ENCODE data around the gene CD37. TPM values are rescaled to one million over a fixed set of nuclear protein-coding genes. Genes with fewer than 3 reads are reported as not detected.

Gene CD37
- total RNA-seq, 1 experiment from 2014 or later = not detected

DNA sequence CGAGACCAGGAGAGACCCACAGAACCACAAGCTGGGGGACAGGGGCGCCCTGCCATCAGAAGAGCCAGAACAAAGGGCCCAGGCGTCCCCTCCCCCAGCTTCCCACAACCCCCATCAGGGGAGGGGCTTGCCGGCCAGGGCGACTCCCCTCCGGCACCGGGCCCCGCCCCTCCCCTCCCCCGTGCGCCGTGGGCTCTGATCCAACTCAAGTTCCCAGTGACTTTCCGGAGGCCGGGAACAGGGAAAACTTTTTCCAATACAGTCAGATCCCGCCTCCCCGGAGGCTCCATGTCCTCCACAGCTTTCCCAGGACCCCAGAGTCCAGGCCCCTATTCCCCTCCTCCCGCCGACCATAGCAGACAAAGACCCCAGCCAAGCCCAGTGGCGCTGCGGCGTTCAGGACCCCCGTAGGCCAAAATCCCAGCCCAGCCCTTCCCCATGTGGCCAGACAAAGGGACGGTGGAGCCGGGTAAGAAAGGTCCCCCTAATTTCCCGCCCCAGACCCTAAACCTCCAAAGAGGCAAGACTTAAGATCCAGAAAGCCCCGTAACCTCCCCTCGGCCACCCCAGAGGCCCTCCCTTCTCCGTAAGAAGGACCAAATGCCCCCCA lies 26.3 kb downstream of the CD37 start:
- no peak overlapping the region for H4K8ac ChIP-seq (replicated peaks; ENCODE audit: insufficient read length, low read depth, low read length)
- no peak overlapping the region for H3K56ac ChIP-seq (ENCODE audit: insufficient read length, low read depth, low read length)
- H2BK12ac ChIP-seq (ENCODE audit: insufficient read length, low read depth, low read length) = peak overlapping the region; percentile 79
- no peak overlapping the region for H2AFZ ChIP-seq (ENCODE audit: low read length)
- no peak overlapping the region; the same call in 1 of the 2 replicates for H2BK15ac ChIP-seq (ENCODE audit: low read depth, low read length)
- H3K79me2 ChIP-seq (ENCODE audit: insufficient read depth, low read length) = peaks cover 6% of the 10 kb centered on the region; the same call in 1 of the 2 replicates
- H4K5ac ChIP-seq (ENCODE audit: insufficient read length, low read depth, low read length) = peak overlapping the region; percentile 49
- no peaks in the 10 kb centered on the region for H3K9me3 ChIP-seq (ENCODE audit: control insufficient read depth, low read depth, low read length)
- H2BK20ac ChIP-seq (ENCODE audit: low read depth, low read length, poor library complexity, severe bottlenecking) = no peak overlapping the region
- TF ChIP-seq, protein P1, sequence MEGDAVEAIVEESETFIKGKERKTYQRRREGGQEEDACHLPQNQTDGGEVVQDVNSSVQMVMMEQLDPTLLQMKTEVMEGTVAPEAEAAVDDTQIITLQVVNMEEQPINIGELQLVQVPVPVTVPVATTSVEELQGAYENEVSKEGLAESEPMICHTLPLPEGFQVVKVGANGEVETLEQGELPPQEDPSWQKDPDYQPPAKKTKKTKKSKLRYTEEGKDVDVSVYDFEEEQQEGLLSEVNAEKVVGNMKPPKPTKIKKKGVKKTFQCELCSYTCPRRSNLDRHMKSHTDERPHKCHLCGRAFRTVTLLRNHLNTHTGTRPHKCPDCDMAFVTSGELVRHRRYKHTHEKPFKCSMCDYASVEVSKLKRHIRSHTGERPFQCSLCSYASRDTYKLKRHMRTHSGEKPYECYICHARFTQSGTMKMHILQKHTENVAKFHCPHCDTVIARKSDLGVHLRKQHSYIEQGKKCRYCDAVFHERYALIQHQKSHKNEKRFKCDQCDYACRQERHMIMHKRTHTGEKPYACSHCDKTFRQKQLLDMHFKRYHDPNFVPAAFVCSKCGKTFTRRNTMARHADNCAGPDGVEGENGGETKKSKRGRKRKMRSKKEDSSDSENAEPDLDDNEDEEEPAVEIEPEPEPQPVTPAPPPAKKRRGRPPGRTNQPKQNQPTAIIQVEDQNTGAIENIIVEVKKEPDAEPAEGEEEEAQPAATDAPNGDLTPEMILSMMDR (conservative IDR thresholded peaks at IDR 0.05) = no peak
- peak; percentile 73 for DNase-seq
- H3K4me2 ChIP-seq (ENCODE audit: insufficient read depth, insufficient read length, low read length) = peak overlapping the region; percentile 96
- H3K27ac Mint-ChIP-seq = peak overlapping the region; percentile 97 to 98 (median 98); a peak in 6 of 7 replicates
- H3K79me1 ChIP-seq (ENCODE audit: insufficient read depth, low read depth, low read length, poor library complexity, severe bottlenecking) = peaks cover 6% of the 10 kb centered on the region
- peaks cover 3% of the 10 kb centered on the region for H3K27me3 Mint-ChIP-seq (ENCODE audit: low read depth)
- peaks cover 4 to 24% of the 10 kb centered on the region in 2 experiments for H3K4me1 Mint-ChIP-seq
- H3K36me3 Mint-ChIP-seq (ENCODE audit: insufficient read depth in 1 of 3, low read depth in 3 of 3) = peaks cover 26 to 34% (median 30%) of the 10 kb centered on the region in 3 experiments; a peak in 6 of 7 replicates
- no peaks in the 10 kb centered on the region; the same call in 1 of the 2 replicates for H3K4me1 ChIP-seq (ENCODE audit: insufficient read depth, low read length)
- H3K27me3 ChIP-seq (ENCODE audit: insufficient read depth, low read length) = no peaks in the 10 kb centered on the region
- H3K23me2 ChIP-seq (ENCODE audit: insufficient read length, low read depth, low read length, poor library complexity, severe bottlenecking) = peaks cover 8% of the 10 kb centered on the region
- H4K91ac ChIP-seq (ENCODE audit: insufficient read length, low read depth, low read length) = peak overlapping the region; percentile 95
- WGBS (ENCODE audit: extremely low coverage, insufficient read length, low lambda C conversion rate) = no CpG with 5 or more reads among the region's 27 CpGs
- peak overlapping the region; percentile 100 for H3K4ac ChIP-seq (ENCODE audit: low read depth, low read length)
- peak overlapping the region; percentile 98 for H3K14ac ChIP-seq (ENCODE audit: insufficient read depth, low read length)
- no peak overlapping the region for H2AK5ac ChIP-seq (ENCODE audit: insufficient read length, low read length)
- peak overlapping the region; percentile 96 for H3K9ac ChIP-seq (ENCODE audit: extremely low read depth, insufficient read length, low read length)
- H2BK120ac ChIP-seq (ENCODE audit: low read depth, low read length, poor library complexity, severe bottlenecking) = peak overlapping the region; percentile 94
- peak overlapping the region; percentile 58 for H2BK5ac ChIP-seq (ENCODE audit: insufficient read length, low read length)
- H3K23ac ChIP-seq (ENCODE audit: insufficient read length, low read depth, low read length) = no peak overlapping the region
- H4K20me1 ChIP-seq (ENCODE audit: control insufficient read depth, insufficient read depth, insufficient read length) = no peaks in the 10 kb centered on the region
- H3K27ac ChIP-seq (ENCODE audit: insufficient read length, low read depth, low read length) = no peak overlapping the region
- no peak overlapping the region for H3K4me3 Mint-ChIP-seq
- peak overlapping the region; percentile 93 for H3T11ph ChIP-seq (ENCODE audit: low read length)
- H3K9me3 Mint-ChIP-seq = no peaks in the 10 kb centered on the region
- H3K18ac ChIP-seq (ENCODE audit: insufficient read length, low read depth, low read length) = peak overlapping the region; percentile 99

Measured in H9 (cell line).